ENCODE results near the gene C14orf132.

DNA sequence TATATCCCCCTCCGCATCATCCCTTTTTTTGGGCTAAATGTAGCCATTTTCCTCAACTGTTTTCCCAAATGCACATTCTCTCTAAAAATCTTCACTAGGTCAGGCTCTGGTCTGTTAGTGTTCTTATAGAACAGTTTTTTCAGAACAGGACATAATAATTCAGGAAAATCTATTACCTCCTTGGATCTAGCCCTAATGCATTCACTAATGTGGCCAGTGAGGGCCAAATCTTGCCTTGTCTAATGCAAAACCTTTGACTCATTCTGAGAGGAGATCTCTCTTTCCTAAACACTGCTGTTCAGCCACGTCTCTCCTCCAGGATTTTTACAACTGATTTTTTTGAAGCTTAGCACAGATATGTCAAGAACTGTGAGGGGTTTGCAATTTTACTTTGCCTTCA is 15.5 kb downstream of the C14orf132 start:
- TF ChIP-seq CTCF (IDR thresholded peaks at IDR 0.05) (no peak), POLR2A (IDR thresholded peaks at IDR 0.05) (no peak)

Data from testis (tissue), 2 donors.